Ovary (tissue), 3 donors: ENCODE measurements around the gene CPLANE1.

Experiments used
- EP300 ChIP-seq: sonication (generic); formaldehyde crosslinking; IDR thresholded peaks from one replicate; pipeline ENCODE4 v1.6.1; 2017; ENCODE audit warnings: antibody characterized with exemption
- POLR2A ChIP-seq: fragments of 450-650 bp; IDR thresholded peaks from one replicate; pipeline ENCODE4 v1.6.1; 2017; ENCODE audit warnings: antibody characterized with exemption, mild to moderate bottlenecking, moderate library complexity
- TF ChIP-seq, protein P1 (sequence below), 3 donors: fragments of 450-650 bp in 2 of 3; fragments of 200-600 bp in 1 of 3; IDR thresholded peaks; one replicate each; pipeline versions ENCODE4 v1.5.1 to v1.8.0; 2016 to 2022; ENCODE audit warnings: antibody characterized with exemption in 3 of 3, mild to moderate bottlenecking in 1 of 3
- donor health status: DM: no; HTN: no; CAD: no.

DNA sequence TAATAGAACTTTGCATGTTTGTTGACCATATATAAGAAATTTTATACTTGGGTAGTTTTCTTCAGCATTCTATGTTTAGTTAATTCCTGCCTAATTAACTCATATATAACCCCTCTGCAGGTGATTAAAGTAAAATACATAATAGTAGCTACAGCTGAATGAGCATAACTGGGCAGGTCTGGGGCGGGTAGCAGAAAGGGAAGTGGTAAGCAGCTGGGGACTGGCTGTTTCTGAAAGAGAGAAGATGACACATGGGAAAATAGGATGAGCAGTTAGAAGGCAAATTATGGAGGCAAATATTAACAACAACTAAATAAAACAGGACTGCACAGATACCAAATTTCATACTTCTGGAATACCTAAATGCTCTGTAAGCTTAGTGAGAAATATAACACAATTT, 128.1 kb downstream of the CPLANE1 start:
- no peak for TF ChIP-seq POLR2A
- TF ChIP-seq, protein P1, sequence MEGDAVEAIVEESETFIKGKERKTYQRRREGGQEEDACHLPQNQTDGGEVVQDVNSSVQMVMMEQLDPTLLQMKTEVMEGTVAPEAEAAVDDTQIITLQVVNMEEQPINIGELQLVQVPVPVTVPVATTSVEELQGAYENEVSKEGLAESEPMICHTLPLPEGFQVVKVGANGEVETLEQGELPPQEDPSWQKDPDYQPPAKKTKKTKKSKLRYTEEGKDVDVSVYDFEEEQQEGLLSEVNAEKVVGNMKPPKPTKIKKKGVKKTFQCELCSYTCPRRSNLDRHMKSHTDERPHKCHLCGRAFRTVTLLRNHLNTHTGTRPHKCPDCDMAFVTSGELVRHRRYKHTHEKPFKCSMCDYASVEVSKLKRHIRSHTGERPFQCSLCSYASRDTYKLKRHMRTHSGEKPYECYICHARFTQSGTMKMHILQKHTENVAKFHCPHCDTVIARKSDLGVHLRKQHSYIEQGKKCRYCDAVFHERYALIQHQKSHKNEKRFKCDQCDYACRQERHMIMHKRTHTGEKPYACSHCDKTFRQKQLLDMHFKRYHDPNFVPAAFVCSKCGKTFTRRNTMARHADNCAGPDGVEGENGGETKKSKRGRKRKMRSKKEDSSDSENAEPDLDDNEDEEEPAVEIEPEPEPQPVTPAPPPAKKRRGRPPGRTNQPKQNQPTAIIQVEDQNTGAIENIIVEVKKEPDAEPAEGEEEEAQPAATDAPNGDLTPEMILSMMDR (IDR thresholded peaks at IDR 0.05) = no peak
- TF ChIP-seq EP300 = no peak
